Activated naive CD8-positive, alpha-beta T cell (primary cell): ENCODE data around the gene PTGER3.
"Not testable (repeated sequence)": the region's sequence is repeated elsewhere in the genome, so short reads cannot be mapped to it uniquely, and the experiment has no call there.

Experiments
- H3K27ac Mint-ChIP-seq: one replicate; pipeline ENCODE4 v1.8.0; 2021; ENCODE audit warnings: mixed read lengths
- H3K27me3 Mint-ChIP-seq: one replicate; pipeline ENCODE4 v1.8.0; 2021; ENCODE audit warnings: mixed read lengths
- H3K36me3 Mint-ChIP-seq: one replicate; pipeline ENCODE4 v1.8.0; 2021; ENCODE audit warnings: mixed read lengths
- H3K4me1 Mint-ChIP-seq: one replicate; pipeline ENCODE4 v1.8.0; 2021; ENCODE audit warnings: low read depth, mixed read lengths
- H3K4me3 Mint-ChIP-seq: one replicate; pipeline ENCODE4 v1.8.0; 2021; ENCODE audit warnings: mild to moderate bottlenecking, mixed read lengths
- H3K9me3 Mint-ChIP-seq: one replicate; pipeline ENCODE4 v1.8.0; 2021; ENCODE audit warnings: low read depth, mixed read lengths

PTGER3 gene

GRCh38 chr1:70997793-70998192 is 49.8 kb downstream of the PTGER3 start:
- no peak overlapping the region for H3K4me3 Mint-ChIP-seq
- no peak overlapping the region for H3K27ac Mint-ChIP-seq
- H3K36me3 Mint-ChIP-seq, result no peaks in the 10 kb centered on the region
- no peaks in the 10 kb centered on the region for H3K9me3 Mint-ChIP-seq
- peaks cover 9% of the 10 kb centered on the region for H3K27me3 Mint-ChIP-seq
- H3K4me1 Mint-ChIP-seq, result no peaks in the 10 kb centered on the region

GRCh38 chr1:70994753-70995268 is 52.8 kb downstream of the PTGER3 start:
- H3K4me3 Mint-ChIP-seq, result no peak overlapping the region
- H3K36me3 Mint-ChIP-seq, result no peaks in the 10 kb centered on the region
- H3K27me3 Mint-ChIP-seq, result peaks cover 5% of the 10 kb centered on the region
- no peak overlapping the region for H3K27ac Mint-ChIP-seq
- no peaks in the 10 kb centered on the region for H3K9me3 Mint-ChIP-seq
- no peaks in the 10 kb centered on the region for H3K4me1 Mint-ChIP-seq

- Mint-ChIP-seq H3K9me3 (no peaks in the 10 kb centered on the region), H3K4me1 (no peaks in the 10 kb centered on the region), H3K27me3 (peaks cover 5% of the 10 kb centered on the region), H3K27ac (no peak overlapping the region), H3K36me3 (no peaks in the 10 kb centered on the region), H3K4me3 (no peak overlapping the region)
These were observed 53.8 kb downstream of the PTGER3 start for GRCh38 chr1:70993798-70994197.

- H3K9me3 Mint-ChIP-seq, result no peaks in the 10 kb centered on the region
- peaks cover 3% of the 10 kb centered on the region for H3K27me3 Mint-ChIP-seq
- no peaks in the 10 kb centered on the region for H3K36me3 Mint-ChIP-seq
- no peak overlapping the region for H3K27ac Mint-ChIP-seq
- no peak overlapping the region for H3K4me3 Mint-ChIP-seq
- no peaks in the 10 kb centered on the region for H3K4me1 Mint-ChIP-seq
These were observed 55.1 kb downstream of the PTGER3 start for GRCh38 chr1:70992521-70992920.

- H3K4me1 Mint-ChIP-seq, result no peaks in the 10 kb centered on the region
- peaks cover 4% of the 10 kb centered on the region for H3K27me3 Mint-ChIP-seq
- no peaks in the 10 kb centered on the region for H3K9me3 Mint-ChIP-seq
- no peaks in the 10 kb centered on the region for H3K36me3 Mint-ChIP-seq
- no peak overlapping the region for H3K4me3 Mint-ChIP-seq
- H3K27ac Mint-ChIP-seq, result no peak overlapping the region
These were observed 57.0 kb downstream of the PTGER3 start for GRCh38 chr1:70990469-70991253.

- H3K4me3 Mint-ChIP-seq, result no peak overlapping the region
- H3K36me3 Mint-ChIP-seq, result no peaks in the 10 kb centered on the region
- no peaks in the 10 kb centered on the region for H3K9me3 Mint-ChIP-seq
- no peak overlapping the region for H3K27ac Mint-ChIP-seq
- no peaks in the 10 kb centered on the region for H3K4me1 Mint-ChIP-seq
- peaks cover 11% of the 10 kb centered on the region for H3K27me3 Mint-ChIP-seq
These were observed 60.1 kb downstream of the PTGER3 start for GRCh38 chr1:70987497-70987896.

GRCh38 chr1:70985776-70986225 is 61.8 kb downstream of the PTGER3 start:
- not testable (repeated sequence) for H3K9me3 Mint-ChIP-seq, H3K27ac Mint-ChIP-seq, H3K4me1 Mint-ChIP-seq, H3K36me3 Mint-ChIP-seq, H3K4me3 Mint-ChIP-seq
- peaks cover 13% of the 10 kb centered on the region for H3K27me3 Mint-ChIP-seq

- H3K27me3 Mint-ChIP-seq, result peaks cover 13% of the 10 kb centered on the region
These were observed 62.3 kb downstream of the PTGER3 start for GRCh38 chr1:70985278-70985677.

GRCh38 chr1:70980361-70980760 is 67.3 kb downstream of the PTGER3 start:
- no peak overlapping the region for H3K4me3 Mint-ChIP-seq
- H3K9me3 Mint-ChIP-seq, result no peaks in the 10 kb centered on the region
- H3K27ac Mint-ChIP-seq, result no peak overlapping the region

More at GRCh38 chr1:70985278-70985677, 62.3 kb downstream of the PTGER3 start:
- H3K36me3 Mint-ChIP-seq, H3K9me3 Mint-ChIP-seq, H3K27ac Mint-ChIP-seq, H3K4me1 Mint-ChIP-seq, H3K4me3 Mint-ChIP-seq: not testable (repeated sequence)

GRCh38 chr1:70979881-70980280 is 67.7 kb downstream of the PTGER3 start:
- peaks cover 19% of the 10 kb centered on the region for H3K27me3 Mint-ChIP-seq
- H3K27ac Mint-ChIP-seq, result no peak overlapping the region
- no peak overlapping the region for H3K4me3 Mint-ChIP-seq
- H3K36me3 Mint-ChIP-seq, result no peaks in the 10 kb centered on the region
- no peaks in the 10 kb centered on the region for H3K4me1 Mint-ChIP-seq
- H3K9me3 Mint-ChIP-seq, result no peaks in the 10 kb centered on the region

More at GRCh38 chr1:70980361-70980760, 67.3 kb downstream of the PTGER3 start:
- Mint-ChIP-seq H3K4me1 (no peaks in the 10 kb centered on the region), H3K36me3 (no peaks in the 10 kb centered on the region), H3K27me3 (peaks cover 19% of the 10 kb centered on the region)

- H3K9me3 Mint-ChIP-seq, result no peaks in the 10 kb centered on the region
- peaks cover 18% of the 10 kb centered on the region for H3K27me3 Mint-ChIP-seq
- H3K36me3 Mint-ChIP-seq, result no peaks in the 10 kb centered on the region
- no peak overlapping the region for H3K4me3 Mint-ChIP-seq
- H3K4me1 Mint-ChIP-seq, result no peaks in the 10 kb centered on the region
- no peak overlapping the region for H3K27ac Mint-ChIP-seq
These were observed 68.3 kb downstream of the PTGER3 start for GRCh38 chr1:70979313-70979712.

GRCh38 chr1:70978623-70979022 is 69.0 kb downstream of the PTGER3 start:
- no peaks in the 10 kb centered on the region for H3K9me3 Mint-ChIP-seq

GRCh38 chr1:70977575-70977974 is 70.0 kb downstream of the PTGER3 start:
- no peaks in the 10 kb centered on the region for H3K9me3 Mint-ChIP-seq
- H3K27me3 Mint-ChIP-seq, result peaks cover 11% of the 10 kb centered on the region
- H3K4me3 Mint-ChIP-seq, result no peak overlapping the region
- no peaks in the 10 kb centered on the region for H3K36me3 Mint-ChIP-seq
- no peaks in the 10 kb centered on the region for H3K4me1 Mint-ChIP-seq
- no peak overlapping the region for H3K27ac Mint-ChIP-seq

More at GRCh38 chr1:70978623-70979022, 69.0 kb downstream of the PTGER3 start:
- Mint-ChIP-seq H3K27me3 (peaks cover 18% of the 10 kb centered on the region), H3K4me1 (no peaks in the 10 kb centered on the region), H3K4me3 (no peak overlapping the region), H3K27ac (no peak overlapping the region), H3K36me3 (no peaks in the 10 kb centered on the region)

- no peak overlapping the region for H3K4me3 Mint-ChIP-seq
- no peaks in the 10 kb centered on the region for H3K9me3 Mint-ChIP-seq
- H3K4me1 Mint-ChIP-seq, result no peaks in the 10 kb centered on the region
- peaks cover 10% of the 10 kb centered on the region for H3K27me3 Mint-ChIP-seq
- no peaks in the 10 kb centered on the region for H3K36me3 Mint-ChIP-seq
- H3K27ac Mint-ChIP-seq, result no peak overlapping the region
These were observed 70.6 kb downstream of the PTGER3 start for GRCh38 chr1:70977041-70977440.

- no peaks in the 10 kb centered on the region for H3K9me3 Mint-ChIP-seq
- H3K4me1 Mint-ChIP-seq, result no peaks in the 10 kb centered on the region
- no peak overlapping the region for H3K4me3 Mint-ChIP-seq
- H3K27ac Mint-ChIP-seq, result no peak overlapping the region
- H3K36me3 Mint-ChIP-seq, result no peaks in the 10 kb centered on the region
- peaks cover 5% of the 10 kb centered on the region for H3K27me3 Mint-ChIP-seq
These were observed 73.9 kb downstream of the PTGER3 start for GRCh38 chr1:70973754-70974153.

GRCh38 chr1:70970407-70970806 is 77.2 kb downstream of the PTGER3 start:
- H3K27ac Mint-ChIP-seq, result no peak overlapping the region
- no peak overlapping the region for H3K4me3 Mint-ChIP-seq
- no peaks in the 10 kb centered on the region for H3K9me3 Mint-ChIP-seq
- no peaks in the 10 kb centered on the region for H3K4me1 Mint-ChIP-seq
- H3K27me3 Mint-ChIP-seq, result peaks cover 4% of the 10 kb centered on the region
- H3K36me3 Mint-ChIP-seq, result no peaks in the 10 kb centered on the region
